ENCODE measurements around the gene VWA8.

DNA sequence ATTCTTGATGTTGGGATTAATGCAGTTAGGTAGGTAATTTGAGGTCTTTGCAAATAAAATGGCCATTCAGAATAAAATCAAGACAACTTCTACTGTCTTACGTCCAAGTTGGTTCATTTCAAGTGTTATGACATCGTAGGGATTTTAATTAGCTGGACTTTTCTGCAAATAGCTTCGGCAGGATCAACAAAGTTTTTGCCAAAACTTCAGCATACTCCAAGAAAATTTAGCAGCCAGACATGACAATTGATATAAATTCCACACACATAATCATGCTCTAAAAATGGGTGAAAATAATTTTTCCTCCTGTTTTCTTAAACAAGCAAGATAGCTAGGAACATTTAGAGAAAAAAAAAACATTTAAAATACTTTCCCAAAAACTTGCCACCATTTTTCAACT is 344.8 kb downstream of the VWA8 start:
- TF ChIP-seq, protein P1, sequence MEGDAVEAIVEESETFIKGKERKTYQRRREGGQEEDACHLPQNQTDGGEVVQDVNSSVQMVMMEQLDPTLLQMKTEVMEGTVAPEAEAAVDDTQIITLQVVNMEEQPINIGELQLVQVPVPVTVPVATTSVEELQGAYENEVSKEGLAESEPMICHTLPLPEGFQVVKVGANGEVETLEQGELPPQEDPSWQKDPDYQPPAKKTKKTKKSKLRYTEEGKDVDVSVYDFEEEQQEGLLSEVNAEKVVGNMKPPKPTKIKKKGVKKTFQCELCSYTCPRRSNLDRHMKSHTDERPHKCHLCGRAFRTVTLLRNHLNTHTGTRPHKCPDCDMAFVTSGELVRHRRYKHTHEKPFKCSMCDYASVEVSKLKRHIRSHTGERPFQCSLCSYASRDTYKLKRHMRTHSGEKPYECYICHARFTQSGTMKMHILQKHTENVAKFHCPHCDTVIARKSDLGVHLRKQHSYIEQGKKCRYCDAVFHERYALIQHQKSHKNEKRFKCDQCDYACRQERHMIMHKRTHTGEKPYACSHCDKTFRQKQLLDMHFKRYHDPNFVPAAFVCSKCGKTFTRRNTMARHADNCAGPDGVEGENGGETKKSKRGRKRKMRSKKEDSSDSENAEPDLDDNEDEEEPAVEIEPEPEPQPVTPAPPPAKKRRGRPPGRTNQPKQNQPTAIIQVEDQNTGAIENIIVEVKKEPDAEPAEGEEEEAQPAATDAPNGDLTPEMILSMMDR (conservative IDR thresholded peaks at IDR 0.05; ENCODE audit: low read depth in 2 of 2): no peak
- TF ChIP-seq EZH2 (IDR thresholded peaks at IDR 0.05; ENCODE audit: low read depth, unreplicated experiment): no peak
- TF ChIP-seq EZH2phosphoT487 (IDR thresholded peaks at IDR 0.05; ENCODE audit: unreplicated experiment): no peak
- TF ChIP-seq POLR2AphosphoS5 (IDR thresholded peaks at IDR 0.05; ENCODE audit: low read depth): no peak
- TF ChIP-seq REST (IDR thresholded peaks at IDR 0.05; ENCODE audit: unreplicated experiment): no peak
- TF ChIP-seq ZNF114 (CRISPR knock-in tag; IDR thresholded peaks at IDR 0.05): no peak
- no peak for TF ChIP-seq STAT1 (IDR thresholded peaks at IDR 0.05; ENCODE audit: unreplicated experiment)
- TF ChIP-seq, protein P2, sequence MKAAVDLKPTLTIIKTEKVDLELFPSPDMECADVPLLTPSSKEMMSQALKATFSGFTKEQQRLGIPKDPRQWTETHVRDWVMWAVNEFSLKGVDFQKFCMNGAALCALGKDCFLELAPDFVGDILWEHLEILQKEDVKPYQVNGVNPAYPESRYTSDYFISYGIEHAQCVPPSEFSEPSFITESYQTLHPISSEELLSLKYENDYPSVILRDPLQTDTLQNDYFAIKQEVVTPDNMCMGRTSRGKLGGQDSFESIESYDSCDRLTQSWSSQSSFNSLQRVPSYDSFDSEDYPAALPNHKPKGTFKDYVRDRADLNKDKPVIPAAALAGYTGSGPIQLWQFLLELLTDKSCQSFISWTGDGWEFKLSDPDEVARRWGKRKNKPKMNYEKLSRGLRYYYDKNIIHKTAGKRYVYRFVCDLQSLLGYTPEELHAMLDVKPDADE (IDR thresholded peaks at IDR 0.05): no peak
- no peak for TF ChIP-seq ZNF331 (CRISPR knock-in tag; IDR thresholded peaks at IDR 0.05; ENCODE audit: low read depth)

Data from GM23338 (cell line).